Left cardiac atrium (tissue), 4 donors: ENCODE results near the gene OBI1. TPM values are rescaled to one million over a fixed set of nuclear protein-coding genes. Genes with fewer than 3 reads are reported as not detected.

Experiments
- ATAC-seq, 2 donors: fragments of 200-7000 bp; cut with Tn5 transposase; one replicate each; pipeline ENCODE4 v1.9.1; 2020; ENCODE audit warnings: mild to moderate bottlenecking in 2 of 2, moderate library complexity in 2 of 2
- DNase-seq: peaks from one replicate; pipeline ENCODE4 v3.0.0-alpha.2; 2020
- intact Hi-C, 2 donors: fragments of 100-400 bp; cut with DNase I; formaldehyde crosslinking; loops; one replicate each; pipeline versions ENCODE4 v1.14.1 to v1.15.1; 2022 to 2023
- long read RNA-seq: library from polyadenylated mRNA; unstranded; transcript quantifications from one replicate; pipeline ENCODE4 v2.0.0, GENCODE V29; 2021
- total RNA-seq, 2 donors: library from RNA; stranded (reverse); fragmentation: NEBNext Ultra II Directional; extraction: Animal tissue kit (Norgen Biotek cat#: 25700); gene quantifications; one replicate each; pipeline ENCODE4 v1.2.1, GENCODE V29; 2021
- donor health status: DM: no; HTN: yes; CAD: no.
- donor health status: DM: no; HTN: yes; CAD: no; lungs with severe emphysema.
- donor health status: DM: yes; HTN: yes; CAD: no.
- donor health status: Dilated cardiomyopathy.

OBI1 gene, protein sequence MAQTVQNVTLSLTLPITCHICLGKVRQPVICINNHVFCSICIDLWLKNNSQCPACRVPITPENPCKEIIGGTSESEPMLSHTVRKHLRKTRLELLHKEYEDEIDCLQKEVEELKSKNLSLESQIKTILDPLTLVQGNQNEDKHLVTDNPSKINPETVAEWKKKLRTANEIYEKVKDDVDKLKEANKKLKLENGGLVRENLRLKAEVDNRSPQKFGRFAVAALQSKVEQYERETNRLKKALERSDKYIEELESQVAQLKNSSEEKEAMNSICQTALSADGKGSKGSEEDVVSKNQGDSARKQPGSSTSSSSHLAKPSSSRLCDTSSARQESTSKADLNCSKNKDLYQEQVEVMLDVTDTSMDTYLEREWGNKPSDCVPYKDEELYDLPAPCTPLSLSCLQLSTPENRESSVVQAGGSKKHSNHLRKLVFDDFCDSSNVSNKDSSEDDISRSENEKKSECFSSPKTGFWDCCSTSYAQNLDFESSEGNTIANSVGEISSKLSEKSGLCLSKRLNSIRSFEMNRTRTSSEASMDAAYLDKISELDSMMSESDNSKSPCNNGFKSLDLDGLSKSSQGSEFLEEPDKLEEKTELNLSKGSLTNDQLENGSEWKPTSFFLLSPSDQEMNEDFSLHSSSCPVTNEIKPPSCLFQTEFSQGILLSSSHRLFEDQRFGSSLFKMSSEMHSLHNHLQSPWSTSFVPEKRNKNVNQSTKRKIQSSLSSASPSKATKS
- 1 to 10 TPM; 8.4 to 8.9 TPM for total RNA-seq
- long read RNA-seq, transcript RNF219-201 (6 exons, 3,529 nt): major isoform, 15 of 19 reads
- long read RNA-seq, partial matches to known transcripts: 1 of 19 reads
- long read RNA-seq, other reads (novel, unspliced or antisense): 3 of 19 reads

DNA sequence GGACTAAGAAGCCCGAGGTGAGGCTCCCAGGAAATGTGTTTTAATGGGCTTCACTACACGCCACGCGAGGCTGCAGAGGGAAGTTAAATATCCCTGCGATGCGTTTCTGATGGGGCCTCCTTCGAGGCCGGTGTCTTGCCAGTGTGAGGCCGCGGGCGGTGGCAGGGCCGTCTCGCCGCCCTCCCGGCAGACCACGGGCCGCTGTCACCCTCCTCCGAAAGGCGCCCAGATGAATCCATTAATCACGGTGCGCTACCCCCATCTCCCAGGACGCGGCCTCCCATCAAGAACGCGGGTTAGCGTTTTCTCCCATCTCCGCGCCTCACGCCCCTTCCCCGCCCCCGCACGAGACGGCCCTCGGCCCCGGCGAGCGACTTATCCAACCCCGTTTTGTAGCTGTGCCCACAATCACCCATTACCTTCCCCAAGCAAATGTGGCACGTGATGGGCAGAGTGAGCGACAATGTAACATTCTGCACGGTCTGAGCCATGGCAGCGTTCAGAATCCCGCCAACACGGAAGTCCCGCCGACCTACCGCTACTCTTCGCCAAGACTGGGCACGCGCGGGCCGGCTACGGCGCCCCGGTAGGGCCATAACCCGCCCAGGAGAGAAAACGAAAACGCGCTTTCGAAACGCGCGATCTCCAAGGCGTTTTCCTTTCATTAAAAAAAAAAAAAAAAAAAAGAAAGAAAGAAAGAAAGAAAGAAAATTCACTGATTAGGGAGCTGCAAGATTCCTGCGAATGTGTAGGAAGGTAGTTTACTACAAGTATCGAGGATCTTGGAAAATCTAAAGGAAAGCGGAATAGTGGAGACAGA lies at the start of gene OBI1:
Gene OBI1, minus strand, starts transcription at position 526 of the 820 bp plus-strand sequence. Its CDS starts 35 bp downstream, at position 491.
- intact Hi-C loops: no loop called here
- ATAC-seq (peak; percentile 99), DNase-seq (peak; percentile 93)

DNA sequence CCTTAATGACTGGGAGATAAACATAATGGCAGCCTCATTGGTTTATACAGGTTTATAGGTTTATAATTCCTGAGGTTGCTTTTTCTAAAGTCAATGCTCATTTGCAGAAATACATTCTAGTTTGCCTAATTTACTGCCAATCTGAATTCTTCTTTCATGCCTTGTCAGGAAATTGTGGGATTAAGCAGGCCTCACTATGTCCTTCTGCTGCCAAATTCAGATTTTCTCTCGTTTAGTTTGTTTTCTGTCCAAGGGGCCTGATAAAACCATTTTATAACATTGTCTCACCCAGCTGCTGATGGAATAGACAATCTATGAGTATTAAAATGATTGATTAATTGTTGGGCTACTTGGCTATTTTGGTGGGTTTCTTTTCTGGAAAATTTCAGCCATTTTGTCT lies 42.4 kb upstream of the OBI1 start:
- ATAC-seq: no peak
- DNase-seq: no peak
- intact Hi-C loops: no loop called here

DNA sequence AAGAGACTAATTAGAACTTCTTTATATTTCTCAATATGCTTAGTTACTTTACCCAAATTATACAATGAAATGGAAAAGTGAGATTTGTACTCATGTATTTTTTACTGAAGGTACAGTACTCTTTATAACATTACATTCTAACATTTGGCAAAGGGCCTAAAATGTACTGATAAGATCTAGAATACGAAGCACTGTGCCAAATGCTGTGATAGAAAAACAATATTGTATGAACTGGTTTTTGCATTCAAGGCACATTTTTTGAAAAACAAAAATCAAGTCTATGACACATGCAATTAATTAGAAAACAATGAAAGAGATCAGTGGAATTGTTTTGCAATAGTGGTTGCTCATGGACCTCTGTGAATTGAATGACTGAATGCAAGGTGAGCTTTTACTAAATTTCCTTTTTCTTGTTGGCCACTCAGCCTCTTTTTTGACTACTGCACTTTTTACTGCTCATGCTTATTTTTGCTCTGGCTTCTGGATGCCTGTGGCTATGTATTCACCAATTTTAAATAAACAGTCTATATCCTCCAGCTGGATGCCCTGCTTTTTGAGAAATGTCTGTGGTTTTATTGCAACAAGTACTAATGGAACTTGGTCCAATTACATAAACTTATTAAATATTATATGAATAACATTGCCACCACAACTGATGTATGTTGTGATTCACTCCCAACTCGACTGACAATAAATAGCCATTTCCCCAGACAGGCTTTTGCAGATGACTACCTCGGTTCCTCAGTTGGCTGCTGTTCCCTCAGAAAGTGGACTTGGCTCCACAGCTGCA lies 41.4 kb upstream of the OBI1 start:
- DNase-seq: no peak
- intact Hi-C loops: no loop called here
- ATAC-seq: no peak

DNA sequence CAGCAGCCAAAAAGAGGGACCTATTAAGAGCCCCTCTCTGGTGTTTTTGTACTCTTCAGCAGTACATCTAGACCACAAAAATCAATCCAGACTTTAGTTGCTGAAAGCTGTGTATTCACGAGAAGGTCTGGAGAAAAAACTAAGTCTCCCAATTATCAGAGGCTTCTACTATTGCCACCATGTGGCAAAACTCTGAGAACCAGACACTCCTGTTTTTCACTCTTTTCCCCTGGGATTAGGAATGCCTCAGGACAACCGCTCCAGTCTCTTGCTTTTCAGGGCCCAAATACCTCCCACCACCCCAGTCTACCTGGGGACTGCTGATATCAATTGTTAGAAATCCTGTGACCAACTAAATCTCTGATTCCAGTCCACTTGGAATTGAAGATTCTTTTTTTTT lies 30.1 kb upstream of the OBI1 start:
- DNase-seq: no peak
- no peak for ATAC-seq
- intact Hi-C loops: no loop called here

DNA sequence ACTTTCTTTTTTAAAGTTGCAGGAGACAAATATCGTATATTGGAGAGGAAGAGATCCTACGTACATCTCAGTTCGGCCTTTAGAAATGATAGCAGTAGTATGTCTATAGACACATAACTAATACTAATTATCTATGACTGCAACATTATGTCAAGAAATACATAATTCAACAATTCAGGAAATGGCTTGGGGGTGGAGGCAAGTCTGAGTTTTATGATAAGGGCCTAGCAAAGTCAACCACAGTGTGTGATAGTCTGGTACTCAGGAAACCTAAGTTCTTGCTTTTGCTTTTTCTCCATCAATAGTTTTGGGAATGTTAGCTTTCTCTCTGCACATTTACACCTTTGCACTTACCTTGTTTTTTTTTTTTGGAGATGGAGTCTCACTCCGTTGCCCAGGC lies 27.5 kb upstream of the OBI1 start:
- DNase-seq: no peak
- intact Hi-C loops: no loop called here
- ATAC-seq: no peak

DNA sequence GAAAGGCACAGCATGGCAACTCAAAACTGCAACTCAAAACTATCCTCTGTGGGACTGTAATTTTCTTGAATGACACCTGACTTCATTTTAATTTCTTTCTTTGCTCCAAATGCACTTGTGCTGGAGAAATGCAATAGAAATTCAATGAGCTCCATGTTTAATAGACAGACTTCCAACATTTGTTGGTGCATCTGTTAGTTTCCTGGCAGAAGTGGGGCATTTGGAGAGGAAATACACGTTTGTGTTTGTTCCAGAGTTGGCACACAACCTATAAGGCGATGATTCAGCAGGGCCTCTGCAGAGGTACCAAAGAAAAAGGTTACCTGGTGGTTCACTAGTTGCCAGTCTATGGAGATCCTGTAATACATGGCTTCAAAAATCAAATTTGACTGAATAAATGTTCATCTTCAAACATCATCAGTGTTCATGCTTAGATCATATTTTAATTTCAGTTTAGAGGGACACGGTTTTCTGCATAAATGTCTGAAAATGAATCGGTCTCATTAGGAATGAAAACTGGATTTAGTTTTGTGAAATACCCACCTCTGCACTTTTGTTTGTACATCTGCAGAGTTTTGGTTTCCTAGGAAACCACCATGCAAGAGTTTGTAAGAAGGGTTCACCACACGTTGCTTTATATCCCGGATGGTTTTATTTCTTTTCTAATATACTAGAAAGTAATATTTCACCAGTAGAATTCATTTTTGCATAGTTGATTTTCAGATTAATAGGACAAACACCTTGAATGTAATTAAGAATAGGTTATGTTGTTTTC lies 21.8 kb upstream of the OBI1 start:
- DNase-seq (no peak), ATAC-seq (no peak)
- intact Hi-C loops: no loop called here

DNA sequence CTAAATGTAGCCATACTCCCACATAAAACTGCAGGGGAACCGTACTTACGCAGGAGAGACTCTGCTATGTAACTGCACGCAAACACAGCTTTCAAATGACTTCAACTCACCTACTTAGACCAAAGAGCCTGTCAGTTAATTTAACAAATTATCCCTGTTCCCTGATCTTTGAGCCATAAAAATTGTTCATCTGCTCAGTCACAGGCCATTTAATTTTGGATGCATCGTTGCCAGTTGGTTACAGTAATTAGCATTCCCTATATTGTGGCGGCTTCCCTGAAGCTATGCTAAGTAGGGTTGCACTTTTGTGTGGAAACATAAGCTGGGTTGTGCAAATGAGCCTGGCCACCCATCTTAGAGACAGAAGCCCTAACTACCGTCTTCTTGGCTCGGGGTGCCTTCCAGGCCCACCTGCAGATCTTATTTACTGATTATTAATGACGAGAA lies 21.2 kb upstream of the OBI1 start:
- intact Hi-C loops: no loop called here
- DNase-seq (no peak), ATAC-seq (no peak)

DNA sequence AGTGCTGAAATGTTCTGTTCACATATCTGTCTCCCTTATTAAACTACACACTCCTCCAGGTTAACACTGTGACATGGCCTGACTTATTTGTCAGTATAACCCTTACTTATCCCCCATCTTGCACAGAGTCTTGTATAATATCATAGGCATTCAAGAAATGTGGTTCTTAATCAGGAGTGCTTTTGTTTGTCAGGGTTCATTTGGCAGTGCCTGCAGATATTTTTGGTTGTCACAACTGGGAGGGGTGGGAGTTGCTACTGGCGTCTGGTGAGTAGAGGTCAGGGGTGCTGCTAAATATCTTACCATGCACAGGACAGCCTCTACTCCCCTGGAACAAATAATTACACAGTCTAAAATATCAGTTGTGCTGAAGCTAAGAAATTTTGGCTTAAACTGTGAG lies 20.4 kb upstream of the OBI1 start:
- ATAC-seq (peak; percentile 80 to 82), DNase-seq (no peak)
- intact Hi-C loops: no loop called here

DNA sequence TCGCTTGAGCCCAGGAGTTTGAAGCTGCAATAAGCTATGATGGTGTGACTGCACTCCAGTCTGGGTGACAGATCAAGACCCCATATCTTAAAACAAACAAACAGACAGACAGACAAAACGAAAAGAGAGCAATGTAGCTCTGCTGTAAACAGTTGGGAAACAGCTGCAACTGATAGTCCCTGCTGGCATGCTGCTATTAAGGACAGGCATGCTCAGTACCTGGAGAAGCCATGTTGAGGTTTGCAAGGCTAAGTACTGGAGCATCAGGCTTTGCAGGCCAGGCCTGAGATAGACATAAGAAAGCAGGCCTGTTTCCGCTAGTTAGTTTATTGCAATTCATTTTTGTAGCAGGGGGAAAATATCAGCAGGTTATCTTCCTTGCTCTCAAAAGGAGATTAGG lies 16.2 kb upstream of the OBI1 start:
- DNase-seq (no peak), ATAC-seq (no peak)
- intact Hi-C loops: no loop called here

DNA sequence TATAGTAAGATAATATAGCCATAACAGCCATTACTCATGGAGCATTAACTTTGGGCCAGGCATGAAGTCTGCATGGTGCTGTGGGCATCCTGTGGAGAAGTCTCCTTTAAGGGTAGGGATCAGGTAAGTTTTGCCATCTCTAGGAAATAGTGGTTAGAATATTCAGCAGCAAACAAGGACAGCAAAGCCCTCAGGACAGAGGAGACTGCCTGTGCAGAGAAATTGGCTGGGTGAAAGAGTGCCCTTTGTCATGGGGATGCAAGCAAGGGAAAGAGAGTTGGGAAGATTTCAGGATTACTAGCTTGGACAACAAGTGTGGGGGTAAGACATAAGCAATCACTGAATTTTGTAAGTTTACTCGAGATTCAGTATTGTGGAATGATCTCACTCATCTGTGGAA lies 15.7 kb upstream of the OBI1 start:
- ATAC-seq (no peak), DNase-seq (no peak)
- intact Hi-C loops: no loop called here

DNA sequence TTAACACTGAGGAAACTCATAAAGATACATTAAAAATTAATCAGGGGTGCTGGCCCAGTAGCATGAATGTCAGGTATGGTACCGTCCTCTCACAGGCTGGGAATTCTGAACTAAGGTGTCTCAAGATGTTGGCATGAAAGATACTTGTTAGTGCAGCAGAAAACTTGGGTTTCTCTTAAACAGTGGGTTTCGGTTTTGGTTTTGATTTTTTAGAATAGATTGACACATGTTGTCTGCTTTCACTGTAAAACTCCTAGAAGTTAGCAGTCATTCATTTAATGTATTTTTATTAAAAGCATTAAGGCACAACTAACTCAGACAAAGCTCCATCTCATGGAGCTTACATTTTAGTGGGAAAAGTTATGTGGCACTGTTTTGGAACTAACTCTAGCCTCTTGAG lies 3.5 kb upstream of the OBI1 start:
- no peak for DNase-seq
- intact Hi-C loops: no loop called here
- ATAC-seq: no peak

DNA sequence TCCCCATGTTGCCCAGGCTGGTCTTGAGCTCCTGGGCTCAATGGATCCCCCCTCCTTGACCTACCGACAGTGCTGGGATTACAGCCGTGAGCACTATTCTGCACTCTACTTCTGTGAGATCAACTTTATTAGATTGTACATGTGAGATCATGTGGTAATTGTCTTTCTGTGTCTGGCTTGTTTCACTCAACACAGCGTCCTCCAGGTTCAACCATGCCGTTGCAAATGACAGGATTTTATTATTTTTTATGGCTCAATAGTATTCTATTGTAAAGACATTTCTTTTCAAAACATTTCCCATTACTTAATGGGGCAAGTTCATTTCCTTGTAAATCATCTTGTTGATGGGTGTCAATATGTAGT lies 1.5 kb upstream of the OBI1 start:
- DNase-seq (no peak), ATAC-seq (no peak)
- intact Hi-C loops: no loop called here

DNA sequence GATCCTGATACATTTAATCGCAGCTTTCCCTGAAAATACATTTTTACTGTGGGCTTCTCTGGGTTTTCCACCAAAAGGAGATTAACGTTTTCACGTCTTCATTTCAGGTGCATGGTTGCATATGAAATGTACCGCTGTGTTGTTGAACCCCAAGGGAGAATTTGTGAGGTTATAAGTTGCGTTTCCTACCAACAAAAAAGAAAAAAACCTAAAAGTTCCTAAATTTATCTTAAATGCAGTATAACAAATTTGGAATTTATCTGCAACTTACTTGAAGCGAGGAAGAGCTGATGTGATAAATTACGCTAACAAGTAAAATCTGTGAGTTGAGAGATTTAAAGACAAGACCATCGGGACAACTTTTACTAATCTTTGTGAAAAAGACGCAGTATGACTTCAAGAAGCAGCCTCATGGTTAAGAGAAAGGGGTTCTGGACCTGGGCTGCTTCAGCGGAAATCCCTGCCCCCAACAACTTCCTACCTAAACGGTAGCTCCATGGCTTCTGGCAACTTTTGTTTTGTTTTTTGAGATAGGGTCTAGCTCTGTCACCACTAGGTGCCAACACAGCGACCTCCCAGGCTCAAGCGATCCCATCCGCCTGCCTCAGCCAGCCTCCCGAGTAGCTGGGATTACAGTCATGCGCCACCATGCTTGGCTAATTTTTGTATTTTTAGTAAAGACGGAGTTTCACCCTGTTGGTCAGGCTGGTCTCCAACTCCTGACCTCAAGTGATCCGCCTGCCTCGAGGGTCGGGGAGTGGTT lies 958 bp upstream of the OBI1 start:
- peak in 1 of 2 donors; percentile 14 for ATAC-seq
- intact Hi-C loops: no loop called here
- no peak for DNase-seq

DNA sequence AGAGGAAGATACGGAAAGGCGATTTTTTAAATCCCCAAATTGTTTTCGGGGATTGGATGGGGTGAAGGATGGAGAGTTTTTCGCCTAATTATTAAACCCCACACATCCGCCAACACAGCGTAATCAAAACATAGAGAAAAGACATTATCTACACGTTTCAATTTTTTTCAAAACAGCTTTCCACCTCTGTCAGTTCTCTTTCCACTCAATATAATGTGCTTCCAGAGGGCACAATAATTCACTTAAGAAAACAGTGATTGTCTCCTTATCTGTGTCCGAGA lies 435 bp upstream of the OBI1 start:
- DNase-seq (no peak), ATAC-seq (peak in 1 of 2 donors; percentile 21)
- intact Hi-C loops: no loop called here

DNA sequence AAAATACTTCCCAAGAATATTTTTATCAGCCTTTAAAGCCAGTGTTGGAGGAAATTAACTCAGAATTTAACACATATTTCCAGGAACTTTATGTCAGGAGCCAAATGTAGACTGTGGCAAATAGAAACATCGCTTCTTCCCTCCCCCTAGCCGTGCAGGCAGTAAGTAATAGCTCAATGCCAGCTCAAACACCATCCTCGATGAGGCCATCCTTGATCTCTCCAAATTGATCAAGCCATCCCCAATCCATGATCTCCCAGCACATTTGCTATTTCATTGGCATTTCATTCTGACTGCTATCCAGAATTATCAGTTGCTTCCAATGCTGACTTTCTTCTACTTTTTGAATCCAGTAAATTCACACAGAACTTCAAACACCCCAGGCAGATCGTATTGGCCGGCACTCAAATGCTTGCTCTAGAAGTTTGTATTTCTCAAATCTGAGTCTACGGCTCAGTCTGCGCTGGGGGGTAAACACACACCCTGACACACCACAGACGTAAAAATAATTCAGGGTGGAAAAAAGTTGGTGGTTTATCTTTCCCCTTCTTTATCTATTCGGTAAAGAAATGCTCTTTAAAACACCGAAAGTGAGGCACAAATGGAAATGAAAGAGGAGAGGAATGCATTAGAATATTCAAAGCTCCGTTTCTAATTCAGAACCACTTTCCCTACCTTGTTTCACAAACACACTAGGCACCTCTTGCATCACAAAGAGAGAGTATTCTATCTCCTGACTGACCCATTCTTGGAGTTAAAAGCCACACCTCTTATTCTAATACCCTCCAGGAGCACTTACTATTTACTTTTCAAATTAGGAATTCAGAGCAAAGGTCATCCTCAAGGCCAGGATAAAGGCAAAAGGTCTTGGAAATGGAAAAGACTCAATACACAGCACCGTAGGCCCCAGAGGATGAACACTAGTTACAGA lies 991 bp downstream of the OBI1 start:
- DNase-seq (no peak), ATAC-seq (peak in 1 of 2 donors; percentile 3)
- intact Hi-C loops: no loop called here

DNA sequence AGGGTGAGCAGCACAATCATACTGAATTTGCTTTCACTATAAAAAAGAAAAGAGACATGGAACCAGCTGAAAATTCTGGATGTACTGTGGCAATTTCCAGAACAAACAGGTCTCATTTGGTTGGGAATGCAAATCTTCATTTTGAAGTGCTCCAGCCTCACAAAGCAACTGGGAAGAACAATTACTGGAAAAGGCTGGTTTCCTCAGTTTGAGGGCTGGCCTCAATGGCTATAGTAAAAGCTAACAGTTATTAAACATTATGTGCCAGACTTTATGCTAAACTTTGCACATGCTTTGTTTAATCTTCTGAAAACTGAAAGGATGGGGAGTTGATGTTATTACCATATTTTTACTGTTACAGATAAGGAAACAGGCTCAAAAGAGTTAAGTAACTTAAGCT lies 3.0 kb downstream of the OBI1 start:
- intact Hi-C loops: no loop called here
- ATAC-seq: no peak
- no peak for DNase-seq

DNA sequence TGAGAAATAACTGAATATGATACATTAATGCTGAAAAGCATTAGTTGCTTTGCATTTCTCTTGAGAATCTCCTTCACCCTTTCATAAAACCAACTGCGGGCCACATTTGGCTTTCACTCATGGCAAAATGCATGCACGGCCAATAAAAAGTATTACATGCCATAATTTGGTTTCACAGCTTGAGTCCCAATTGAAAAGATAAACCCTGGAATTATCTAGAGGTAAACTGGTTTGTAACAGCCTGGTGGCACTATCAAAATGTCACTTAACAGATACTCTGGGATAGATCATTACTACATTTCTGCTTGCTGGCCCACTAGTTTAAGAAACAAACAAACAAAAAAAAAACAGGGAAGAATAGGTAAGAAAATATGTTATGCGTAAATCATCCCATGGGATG lies 3.9 kb downstream of the OBI1 start:
- ATAC-seq (no peak), DNase-seq (no peak)
- intact Hi-C loops: no loop called here
